Psoas muscle (tissue), 8 donors: ENCODE results near the gene PPM1J. TPM values are rescaled to one million over a fixed set of nuclear protein-coding genes. Genes with fewer than 3 reads are reported as not detected.

ENCODE experiments used
- ATAC-seq, 4 donors: fragments of 200-7000 bp; cut with Tn5 transposase; one replicate each; pipeline ENCODE4 v1.9.1; 2020; ENCODE audit warnings: moderate library complexity in 3 of 4, mild to moderate bottlenecking in 2 of 4
- DNase-seq, 2 donors: peaks; one replicate each; pipeline ENCODE4 v3.0.0-alpha.2; 2020
- H3K27ac ChIP-seq: fragments of 200-600 bp; one replicate; pipeline ENCODE4 v1.8.0; 2022
- H3K27me3 ChIP-seq, 3 donors: fragments of 200-600 bp in 1 of 3; one replicate each; pipeline versions ENCODE4 v1.6.1 to v1.8.0; 2013 to 2022; ENCODE audit warnings: low read length in 2 of 3, mild to moderate bottlenecking in 2 of 3, moderate library complexity in 1 of 3; ENCODE audit not compliant: insufficient read depth in 3 of 3
- H3K36me3 ChIP-seq, 2 donors: fragments of 200-600 bp in 1 of 2; one replicate each; pipeline versions ENCODE4 v1.6.1 to v1.8.0; 2013 to 2022; ENCODE audit warnings: low read depth in 1 of 2, mild to moderate bottlenecking in 1 of 2, moderate library complexity in 1 of 2; ENCODE audit not compliant: insufficient read depth in 1 of 2
- H3K4me1 ChIP-seq: fragments of 200-600 bp; one replicate; pipeline ENCODE4 v1.8.0; 2022
- H3K4me3 ChIP-seq: fragments of 200-600 bp; one replicate; pipeline ENCODE4 v1.8.0; 2022; ENCODE audit warnings: mild to moderate bottlenecking
- H3K9me3 ChIP-seq: fragments of 200-600 bp; one replicate; pipeline ENCODE4 v1.8.0; 2022
- WGBS, 3 donors: extraction: QIAGEN DNeasy Blood & Tissue Kit; methylation state at CpG; one replicate each; pipeline versions ENCODE4 v1.1.6 to v1.1.7; 2013; 5-methylcytosine and 5-hydroxymethylcytosine counted together
- intact Hi-C, 2 donors: fragments of 100-400 bp; cut with DNase I; formaldehyde crosslinking; loops; one replicate each; pipeline versions ENCODE4 v1.11.0 to v1.14.2; 2022
- long read RNA-seq, 2 donors: library from polyadenylated mRNA; unstranded; transcript quantifications; one replicate each; pipeline ENCODE4 v2.0.0, GENCODE V29; 2021
- polyA plus RNA-seq, 3 donors: library from polyadenylated mRNA; stranded (reverse); fragments of 200-250 nt; gene quantifications; one replicate each; pipeline ENCODE4 v1.2.3, GENCODE V29; 2013
- total RNA-seq, 4 donors: library from RNA; stranded (reverse); fragmentation: NEBNext Ultra II Directional in 2 of 4; extraction: Animal tissue kit (Norgen Biotek cat#: 25700) in 2 of 4; gene quantifications; one replicate each; pipeline versions ENCODE4 v1.2.1 to v1.2.4, GENCODE V29; 2021 to 2023
- TF ChIP-seq, protein P1 (sequence below): fragments of 200-600 bp; IDR thresholded peaks from one replicate; pipeline ENCODE4 v1.8.0; 2022; ENCODE audit warnings: antibody characterized with exemption
- donor health status: healthy with polysubstance abuse.
- donor health status: DM: no; HTN: no; CAD: no; lungs with moderate emphysema.
- donor health status: Bipolar disorder and iron deficiency.
- donor health status: healthy.
- donor health status: DM: yes; HTN: yes; CAD: no.
- donor health status: DM: no; HTN: no; CAD: no.
- donor health status: DM: no; HTN: no; CAD: no.
- donor health status: DM: yes; HTN: yes; CAD: no.

Gene PPM1J, protein sequence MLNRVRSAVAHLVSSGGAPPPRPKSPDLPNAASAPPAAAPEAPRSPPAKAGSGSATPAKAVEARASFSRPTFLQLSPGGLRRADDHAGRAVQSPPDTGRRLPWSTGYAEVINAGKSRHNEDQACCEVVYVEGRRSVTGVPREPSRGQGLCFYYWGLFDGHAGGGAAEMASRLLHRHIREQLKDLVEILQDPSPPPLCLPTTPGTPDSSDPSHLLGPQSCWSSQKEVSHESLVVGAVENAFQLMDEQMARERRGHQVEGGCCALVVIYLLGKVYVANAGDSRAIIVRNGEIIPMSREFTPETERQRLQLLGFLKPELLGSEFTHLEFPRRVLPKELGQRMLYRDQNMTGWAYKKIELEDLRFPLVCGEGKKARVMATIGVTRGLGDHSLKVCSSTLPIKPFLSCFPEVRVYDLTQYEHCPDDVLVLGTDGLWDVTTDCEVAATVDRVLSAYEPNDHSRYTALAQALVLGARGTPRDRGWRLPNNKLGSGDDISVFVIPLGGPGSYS
- total RNA-seq (1 to 10 TPM; 4.1 to 7.2 (median 6.1) TPM), polyA plus RNA-seq (1 to 10 TPM; 4.1 to 8.8 (median 6.0) TPM)
- long read RNA-seq, donor 1, transcript PPM1J-201 (10 exons, 1,863 nt), result major isoform, 8 of 13 reads
- long read RNA-seq, donor 1, partial matches to known transcripts, result 2 of 13 reads
- long read RNA-seq, donor 1, other reads (novel, unspliced or antisense), result 3 of 13 reads
- long read RNA-seq, donor 2, transcript PPM1J-201 (10 exons, 1,863 nt), result major isoform, 22 of 29 reads
- long read RNA-seq, donor 2, partial matches to known transcripts, result 1 of 29 reads
- long read RNA-seq, donor 2, other reads (novel, unspliced or antisense), result 6 of 29 reads

DNA sequence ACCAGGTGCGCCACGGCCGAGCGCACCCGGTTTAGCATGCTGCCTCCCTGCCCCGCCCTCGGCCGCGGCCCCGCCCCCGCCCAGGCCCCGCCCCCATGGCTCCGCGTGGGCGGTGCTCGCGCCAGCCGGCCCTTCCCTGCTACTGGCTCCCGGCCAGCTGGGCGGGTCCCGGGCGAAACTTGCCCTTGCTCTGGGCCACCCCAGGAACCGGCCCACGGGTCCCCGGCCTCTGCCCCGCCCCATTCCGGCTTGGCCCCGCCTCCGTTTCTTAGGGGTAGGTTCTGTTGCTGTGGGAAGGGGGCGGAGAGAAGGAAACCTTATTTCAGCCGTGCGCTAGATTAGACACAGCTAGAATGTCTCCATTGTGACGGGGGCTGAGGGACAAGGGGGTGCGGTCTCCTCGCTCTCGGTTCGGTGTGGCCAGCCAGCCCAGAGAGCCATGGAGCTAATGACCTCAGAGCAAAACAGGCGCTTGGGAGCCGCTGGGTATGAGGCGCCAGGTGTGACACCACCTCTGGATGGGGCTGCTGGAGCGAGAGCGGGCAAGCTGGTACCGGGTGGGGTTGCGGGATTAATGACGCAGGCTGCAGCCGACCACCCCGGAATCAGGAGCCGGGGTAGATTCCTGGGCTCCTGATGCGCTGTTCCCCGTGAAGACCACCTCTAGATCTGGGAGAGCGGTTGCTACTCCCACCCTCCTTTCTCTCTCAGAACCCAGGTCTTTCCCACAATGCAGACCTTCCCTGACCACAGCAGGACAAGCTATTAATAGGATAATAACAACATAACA, at the start of gene PPM1J:
Gene PPM1J, minus strand, starts transcription at position 69 of the 790 bp plus-strand sequence. Its CDS starts 31 bp downstream, at position 38.
- intact Hi-C loops, result loop anchor here (2.0 to 10.0 kb wide), 5 partner anchors 239 to 962 kb away; partner anchors contain the start of genes LRIG2 (in 1 of the 2) and SLC16A1 (in 1 of the 2)
- H3K4me3 ChIP-seq, result peak within 1 kb of the TSS; percentile 92
- WGBS, 3 donors, result 0 to 1% (median 1%) methylated on average over 44 to 51 of the region's 51 CpGs
- no peaks in the 10 kb centered on the region for H3K27me3 ChIP-seq
- H3K27ac ChIP-seq, result peak within 1 kb of the TSS; percentile 80
- TF ChIP-seq, protein P1, sequence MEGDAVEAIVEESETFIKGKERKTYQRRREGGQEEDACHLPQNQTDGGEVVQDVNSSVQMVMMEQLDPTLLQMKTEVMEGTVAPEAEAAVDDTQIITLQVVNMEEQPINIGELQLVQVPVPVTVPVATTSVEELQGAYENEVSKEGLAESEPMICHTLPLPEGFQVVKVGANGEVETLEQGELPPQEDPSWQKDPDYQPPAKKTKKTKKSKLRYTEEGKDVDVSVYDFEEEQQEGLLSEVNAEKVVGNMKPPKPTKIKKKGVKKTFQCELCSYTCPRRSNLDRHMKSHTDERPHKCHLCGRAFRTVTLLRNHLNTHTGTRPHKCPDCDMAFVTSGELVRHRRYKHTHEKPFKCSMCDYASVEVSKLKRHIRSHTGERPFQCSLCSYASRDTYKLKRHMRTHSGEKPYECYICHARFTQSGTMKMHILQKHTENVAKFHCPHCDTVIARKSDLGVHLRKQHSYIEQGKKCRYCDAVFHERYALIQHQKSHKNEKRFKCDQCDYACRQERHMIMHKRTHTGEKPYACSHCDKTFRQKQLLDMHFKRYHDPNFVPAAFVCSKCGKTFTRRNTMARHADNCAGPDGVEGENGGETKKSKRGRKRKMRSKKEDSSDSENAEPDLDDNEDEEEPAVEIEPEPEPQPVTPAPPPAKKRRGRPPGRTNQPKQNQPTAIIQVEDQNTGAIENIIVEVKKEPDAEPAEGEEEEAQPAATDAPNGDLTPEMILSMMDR, result no peak
- peaks cover 18% of the 10 kb centered on the region for H3K4me1 ChIP-seq
- DNase-seq (peak; percentile 99), ATAC-seq (peak; percentile 82 to 84 (median 83))
- H3K9me3 ChIP-seq, result no peaks in the 10 kb centered on the region
- H3K36me3 ChIP-seq, result peaks cover 0 to 4% of the 10 kb centered on the region in 2 donors

DNA sequence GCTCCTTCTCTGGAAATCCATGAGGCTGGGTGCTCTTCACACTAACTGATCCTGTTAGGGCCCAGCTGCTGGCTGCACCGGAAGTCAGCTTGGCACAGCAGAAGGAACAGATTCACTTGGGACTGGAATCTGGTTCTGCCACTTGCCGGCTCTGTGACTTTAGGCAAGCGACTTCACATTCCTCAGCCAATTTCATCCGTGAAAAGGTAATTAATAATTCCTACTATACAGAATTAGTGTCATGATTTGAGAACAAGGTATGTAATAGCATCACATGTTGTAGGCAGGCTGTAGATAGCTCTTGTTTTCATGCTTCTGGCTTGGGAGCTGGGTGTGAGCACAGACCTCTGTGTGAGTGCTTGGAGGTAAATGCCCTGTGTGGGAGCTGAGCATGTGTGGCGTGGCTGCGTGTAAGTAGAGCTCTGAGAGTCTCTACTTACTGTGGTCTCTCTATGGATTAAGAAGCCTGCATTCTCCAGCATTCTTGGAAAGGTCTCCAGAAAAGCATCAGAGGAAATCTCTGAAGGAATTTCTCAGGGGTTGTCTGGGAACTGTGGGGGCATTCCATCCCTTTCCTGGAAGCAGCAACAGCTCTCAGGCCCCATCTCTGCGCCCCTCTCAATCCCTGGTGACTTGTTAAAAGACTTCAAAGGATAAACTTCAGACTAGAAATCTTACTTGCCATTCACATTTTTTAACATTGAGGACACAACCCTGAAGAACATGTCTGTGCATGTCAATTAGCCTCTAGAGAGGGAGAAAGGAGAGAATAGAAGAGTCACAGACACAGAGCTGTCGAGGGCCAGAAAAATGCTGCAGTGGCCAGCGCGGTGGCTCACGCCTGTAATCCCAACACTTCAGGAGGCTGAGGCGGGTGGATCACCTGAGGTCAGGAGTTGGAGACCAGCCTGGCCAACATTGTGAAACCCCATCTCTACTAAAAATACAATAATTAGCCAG, 47.7 kb upstream of the PPM1J start:
- intact Hi-C loops, result no loop called here
- DNase-seq, result no peak
- no peaks in the 10 kb centered on the region for H3K27me3 ChIP-seq
- TF ChIP-seq, protein P1, result no peak
- H3K27ac ChIP-seq, result no peak overlapping the region
- no peak for ATAC-seq
- H3K4me3 ChIP-seq, result no peak overlapping the region
- no peaks in the 10 kb centered on the region for H3K4me1 ChIP-seq
- WGBS, 3 donors, result 39 to 51% (median 40%) methylated on average over 12 of the region's 12 CpGs
- no peaks in the 10 kb centered on the region for H3K9me3 ChIP-seq
- H3K36me3 ChIP-seq, result no peaks in the 10 kb centered on the region

DNA sequence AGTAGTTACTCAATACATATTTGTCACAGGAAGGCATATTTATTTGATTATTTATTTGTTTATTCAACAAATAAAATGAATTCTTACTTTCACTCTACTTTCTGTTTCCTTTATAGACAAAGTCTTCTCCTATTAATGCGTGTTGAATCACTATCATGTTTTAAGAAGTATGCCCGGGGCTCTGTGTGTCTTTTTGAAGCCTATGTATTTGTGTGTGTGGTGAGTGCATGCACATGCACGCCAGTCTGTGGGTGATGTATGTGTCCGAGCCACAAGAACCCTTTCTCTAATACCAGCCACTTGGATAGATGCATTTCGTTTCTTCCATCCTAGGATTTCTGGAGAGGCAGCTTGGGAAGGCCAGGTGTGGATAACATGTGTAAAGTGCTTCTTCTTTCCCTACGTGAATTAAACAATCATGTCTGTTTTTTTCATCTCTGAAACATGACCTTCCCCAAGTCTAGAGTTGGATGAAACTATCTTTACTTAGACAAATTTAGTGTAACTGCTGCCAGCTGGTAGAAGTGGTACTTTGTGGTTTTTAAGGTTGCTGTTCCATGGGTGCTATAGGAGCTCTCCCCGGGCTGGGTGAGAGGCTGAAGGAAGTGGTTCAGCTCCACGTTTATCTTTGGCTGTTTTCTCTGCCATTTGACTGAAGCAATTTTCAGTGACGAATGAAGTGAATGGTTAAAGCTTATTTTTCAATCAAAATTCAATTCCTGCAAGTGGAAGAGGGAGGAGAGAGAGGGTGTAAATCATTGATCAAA, 46.8 kb upstream of the PPM1J start:
- H3K4me3 ChIP-seq, result no peak overlapping the region
- H3K27me3 ChIP-seq, result no peaks in the 10 kb centered on the region
- WGBS, 3 donors, result 67 to 70% (median 70%) methylated on average over 9 of the region's 9 CpGs
- intact Hi-C loops, result no loop called here
- ATAC-seq (no peak), DNase-seq (no peak)
- TF ChIP-seq, protein P1, result no peak
- H3K36me3 ChIP-seq, result no peaks in the 10 kb centered on the region
- H3K9me3 ChIP-seq, result no peaks in the 10 kb centered on the region
- H3K27ac ChIP-seq, result no peak overlapping the region
- no peaks in the 10 kb centered on the region for H3K4me1 ChIP-seq
